Ovary (tissue), 3 donors: ENCODE data around the gene BICRAL.

Source experiments
- CTCF ChIP-seq, 3 donors: fragments of 450-650 bp in 2 of 3; fragments of 200-600 bp in 1 of 3; IDR thresholded peaks; one replicate each; pipeline versions ENCODE4 v1.5.1 to v1.8.0; 2016 to 2022; ENCODE audit warnings: antibody characterized with exemption in 3 of 3, mild to moderate bottlenecking in 1 of 3
- POLR2A ChIP-seq: fragments of 450-650 bp; IDR thresholded peaks from one replicate; pipeline ENCODE4 v1.6.1; 2017; ENCODE audit warnings: antibody characterized with exemption, mild to moderate bottlenecking, moderate library complexity
- donor health status: DM: no; HTN: no; CAD: no.

GRCh38 chr6:42781546-42781795 is 381 bp upstream of the BICRAL start:
- no peak for TF ChIP-seq CTCF (IDR thresholded peaks at IDR 0.05)
- no peak for TF ChIP-seq POLR2A
